Subcutaneous abdominal adipose tissue (tissue), 5 donors: ENCODE results near the gene PACS1.

ENCODE experiments used
- H3K27ac ChIP-seq: one replicate; pipeline ENCODE4 v1.7.0; 2013; ENCODE audit warnings: low read depth, mild to moderate bottlenecking, inconsistent platforms, low read length, moderate library complexity
- H3K27me3 ChIP-seq, 5 donors: one replicate each; pipeline ENCODE4 v1.7.0; 2013; ENCODE audit warnings: low read length in 5 of 5, inconsistent platforms in 1 of 5; ENCODE audit not compliant: control insufficient read depth in 5 of 5, insufficient read depth in 4 of 5
- H3K36me3 ChIP-seq, 5 donors: one replicate each; pipeline ENCODE4 v1.7.0; 2013; ENCODE audit warnings: low read length in 5 of 5; ENCODE audit not compliant: control insufficient read depth in 5 of 5, insufficient read depth in 5 of 5
- H3K4me1 ChIP-seq, 5 donors: one replicate each; pipeline ENCODE4 v1.7.0; 2013; ENCODE audit warnings: low read length in 5 of 5, mild to moderate bottlenecking in 3 of 5, moderate library complexity in 1 of 5; ENCODE audit not compliant: control insufficient read depth in 5 of 5, insufficient read depth in 5 of 5
- H3K4me3 ChIP-seq, 5 donors: one replicate each; pipeline ENCODE4 v1.7.0; 2013; ENCODE audit warnings: low read length in 5 of 5, low read depth in 1 of 5
- H3K9ac ChIP-seq, 5 donors: one replicate each; pipeline ENCODE4 v1.7.0; 2013; ENCODE audit warnings: low read length in 5 of 5, mild to moderate bottlenecking in 4 of 5, moderate library complexity in 3 of 5
- H3K9me3 ChIP-seq, 5 donors: one replicate each; pipeline ENCODE4 v1.7.0; 2013; ENCODE audit warnings: low read length in 5 of 5; ENCODE audit not compliant: control insufficient read depth in 5 of 5
- donor health status: healthy.
- donor health status: healthy.
- donor health status: healthy.
- donor health status: healthy.
- donor health status: healthy.

Gene PACS1

GRCh38 chr11:66238786-66239413 lies 168.8 kb downstream of the PACS1 start:
- no peak overlapping the region for H3K9ac ChIP-seq
- H3K9me3 ChIP-seq = no peaks in the 10 kb centered on the region
- H3K27me3 ChIP-seq = no peaks in the 10 kb centered on the region
- peaks cover 0 to 95% (median 83%) of the 10 kb centered on the region in 5 donors for H3K36me3 ChIP-seq
- H3K27ac ChIP-seq = no peak overlapping the region
- peaks cover 0 to 13% (median 8%) of the 10 kb centered on the region in 5 donors for H3K4me1 ChIP-seq
- H3K4me3 ChIP-seq = no peak overlapping the region

DNA sequence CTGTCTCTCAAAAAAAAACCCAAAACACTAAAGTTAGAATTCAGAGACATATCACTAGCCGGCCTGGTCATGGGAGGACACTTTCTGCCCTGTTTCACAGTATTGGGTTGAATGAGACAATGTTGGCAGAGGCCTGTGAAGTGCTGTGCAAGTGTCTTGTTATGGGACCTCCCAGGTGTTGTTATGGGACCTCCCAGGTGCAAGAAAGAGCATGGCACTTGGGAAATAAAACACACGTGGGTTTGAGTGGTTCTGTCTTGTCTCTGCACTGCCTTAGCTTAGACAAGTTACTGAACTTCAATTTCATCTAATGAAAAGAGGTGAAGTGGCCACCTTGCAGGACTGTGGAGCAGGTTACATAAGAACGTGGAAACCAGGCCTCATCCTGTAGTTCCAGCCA lies 169.4 kb downstream of the PACS1 start:
- Histone ChIP-seq H3K9me3 (no peaks in the 10 kb centered on the region), H3K9ac (no peak overlapping the region), H3K36me3 (peaks cover 0 to 95% (median 81%) of the 10 kb centered on the region in 5 donors), H3K4me1 (peaks cover 0 to 11% (median 8%) of the 10 kb centered on the region in 5 donors), H3K27me3 (no peaks in the 10 kb centered on the region), H3K27ac (no peak overlapping the region), H3K4me3 (no peak overlapping the region)

- Histone ChIP-seq H3K27ac (no peak overlapping the region), H3K9me3 (no peaks in the 10 kb centered on the region), H3K4me1 (peaks cover 0 to 11% (median 8%) of the 10 kb centered on the region in 5 donors), H3K36me3 (peaks cover 0 to 95% (median 81%) of the 10 kb centered on the region in 5 donors), H3K4me3 (no peak overlapping the region), H3K27me3 (no peaks in the 10 kb centered on the region), H3K9ac (no peak overlapping the region)
These were observed 170.1 kb downstream of the PACS1 start for GRCh38 chr11:66239998-66240780.

DNA sequence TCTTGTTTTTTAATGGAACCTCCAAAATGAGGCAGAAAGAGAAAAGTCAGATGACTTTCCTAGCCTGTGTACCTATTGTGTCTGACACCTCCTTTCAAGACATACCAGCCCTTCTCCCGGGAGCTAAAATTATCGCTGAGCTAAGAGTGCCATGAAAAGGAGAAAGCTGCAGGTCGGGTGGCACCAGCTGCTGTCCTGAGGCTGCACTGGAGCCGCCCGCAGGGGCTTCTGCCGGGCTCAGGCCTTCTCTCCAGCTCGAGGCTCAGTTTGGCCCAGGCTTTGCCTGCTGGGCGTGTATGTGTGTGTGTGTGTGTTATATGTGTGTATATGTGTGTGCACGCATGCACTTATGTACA lies 170.7 kb downstream of the PACS1 start:
- H3K4me3 ChIP-seq = no peak overlapping the region
- H3K4me1 ChIP-seq = peaks cover 0 to 12% (median 9%) of the 10 kb centered on the region in 5 donors
- no peak overlapping the region for H3K27ac ChIP-seq
- H3K27me3 ChIP-seq = no peaks in the 10 kb centered on the region
- H3K9ac ChIP-seq = no peak overlapping the region
- peaks cover 0 to 90% (median 76%) of the 10 kb centered on the region in 5 donors for H3K36me3 ChIP-seq
- H3K9me3 ChIP-seq = no peaks in the 10 kb centered on the region

GRCh38 chr11:66242095-66242765 lies 172.2 kb downstream of the PACS1 start:
- H3K4me1 ChIP-seq = peaks cover 0 to 22% (median 15%) of the 10 kb centered on the region in 5 donors
- no peak overlapping the region for H3K9ac ChIP-seq
- no peaks in the 10 kb centered on the region for H3K9me3 ChIP-seq
- H3K27me3 ChIP-seq = no peaks in the 10 kb centered on the region
- peaks cover 0 to 85% (median 70%) of the 10 kb centered on the region in 5 donors for H3K36me3 ChIP-seq
- no peak overlapping the region for H3K4me3 ChIP-seq
- H3K27ac ChIP-seq = no peak overlapping the region

GRCh38 chr11:66243782-66244535 lies 173.9 kb downstream of the PACS1 start:
- peaks cover 0 to 75% (median 60%) of the 10 kb centered on the region in 5 donors for H3K36me3 ChIP-seq
- H3K27me3 ChIP-seq = no peaks in the 10 kb centered on the region
- H3K9me3 ChIP-seq = no peaks in the 10 kb centered on the region
- no peak overlapping the region for H3K27ac ChIP-seq
- H3K9ac ChIP-seq = no peak overlapping the region
- H3K4me1 ChIP-seq = peaks cover 0 to 22% (median 15%) of the 10 kb centered on the region in 5 donors
- H3K4me3 ChIP-seq = no peak overlapping the region

- no peak overlapping the region for H3K4me3 ChIP-seq
- H3K9ac ChIP-seq = no peak overlapping the region
- H3K9me3 ChIP-seq = no peaks in the 10 kb centered on the region
- peaks cover 0 to 59% (median 33%) of the 10 kb centered on the region in 5 donors for H3K36me3 ChIP-seq
- H3K27ac ChIP-seq = no peak overlapping the region
- no peaks in the 10 kb centered on the region for H3K27me3 ChIP-seq
- peaks cover 0 to 16% (median 10%) of the 10 kb centered on the region in 5 donors for H3K4me1 ChIP-seq
These were observed 177.2 kb downstream of the PACS1 start for GRCh38 chr11:66247295-66247694.

GRCh38 chr11:66247801-66248200 lies 177.7 kb downstream of the PACS1 start:
- no peaks in the 10 kb centered on the region for H3K27me3 ChIP-seq
- no peak overlapping the region for H3K4me3 ChIP-seq
- peaks cover 0 to 54% (median 28%) of the 10 kb centered on the region in 5 donors for H3K36me3 ChIP-seq
- no peaks in the 10 kb centered on the region for H3K9me3 ChIP-seq
- H3K4me1 ChIP-seq = peaks cover 0 to 17% (median 9%) of the 10 kb centered on the region in 5 donors
- H3K9ac ChIP-seq = no peak overlapping the region
- H3K27ac ChIP-seq = no peak overlapping the region

DNA sequence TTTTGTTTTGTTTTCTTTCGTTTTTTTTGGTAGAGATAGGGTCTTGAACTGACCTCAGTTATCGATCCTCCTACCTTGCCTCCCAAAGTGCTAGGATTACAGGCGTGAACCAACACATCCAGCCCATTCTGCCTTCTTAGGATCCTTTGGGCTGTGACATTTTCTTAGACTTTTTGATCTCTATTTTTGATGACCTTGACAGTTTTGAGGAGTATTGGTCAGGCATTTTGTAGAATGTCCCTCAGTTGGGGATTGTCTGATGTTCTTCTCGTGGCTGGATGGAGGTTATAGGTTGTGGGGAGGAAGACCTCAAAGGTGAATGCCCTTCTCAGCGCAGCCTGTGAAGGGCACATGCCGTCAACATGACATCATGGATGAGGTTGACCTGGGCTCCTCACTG lies 178.8 kb downstream of the PACS1 start:
- Histone ChIP-seq H3K9ac (no peak overlapping the region), H3K27ac (no peak overlapping the region), H3K9me3 (no peaks in the 10 kb centered on the region), H3K27me3 (no peaks in the 10 kb centered on the region), H3K36me3 (peaks cover 0 to 45% (median 21%) of the 10 kb centered on the region in 5 donors), H3K4me1 (peaks cover 0 to 28% (median 20%) of the 10 kb centered on the region in 5 donors), H3K4me3 (no peak overlapping the region)
